GM19043 (cell line): Measurements from ENCODE around the gene SDK2.

Experiments
- ATAC-seq: cut with Tn5 transposase; IDR thresholded peaks from one replicate; pipeline ENCODE4 v1.9.1; 2021; ENCODE audit warnings: low read depth; ENCODE audit not compliant: unreplicated experiment

Gene SDK2

GRCh38 chr17:73612031-73612472, 32.2 kb downstream of the SDK2 start:
- no peak for ATAC-seq

- no peak for ATAC-seq
Observed at GRCh38 chr17:73611630-73612029, 32.6 kb downstream of the SDK2 start.

GRCh38 chr17:73610331-73610911, 33.8 kb downstream of the SDK2 start:
- ATAC-seq, result no peak

GRCh38 chr17:73609758-73610157, 34.5 kb downstream of the SDK2 start:
- no peak for ATAC-seq

GRCh38 chr17:73609060-73609459, 35.2 kb downstream of the SDK2 start:
- ATAC-seq, result no peak

GRCh38 chr17:73605444-73605843, 38.8 kb downstream of the SDK2 start:
- no peak for ATAC-seq

- no peak for ATAC-seq
Observed at GRCh38 chr17:73604476-73604875, 39.8 kb downstream of the SDK2 start.

- ATAC-seq, result no peak
Observed at GRCh38 chr17:73603971-73604370, 40.3 kb downstream of the SDK2 start.

GRCh38 chr17:73600103-73600871, 44.0 kb downstream of the SDK2 start:
- no peak for ATAC-seq

- ATAC-seq, result no peak
Observed at GRCh38 chr17:73599599-73599998, 44.6 kb downstream of the SDK2 start.

GRCh38 chr17:73598212-73598611, 46.0 kb downstream of the SDK2 start:
- ATAC-seq, result no peak

- ATAC-seq, result no peak
Observed at GRCh38 chr17:73595931-73596330, 48.3 kb downstream of the SDK2 start.

- no peak for ATAC-seq
Observed at GRCh38 chr17:73595479-73595878, 48.8 kb downstream of the SDK2 start.

GRCh38 chr17:73595068-73595467, 49.2 kb downstream of the SDK2 start:
- no peak for ATAC-seq

- no peak for ATAC-seq
Observed at GRCh38 chr17:73594598-73594997, 49.6 kb downstream of the SDK2 start.

GRCh38 chr17:73594025-73594424, 50.2 kb downstream of the SDK2 start:
- ATAC-seq, result no peak

GRCh38 chr17:73593249-73593965, 50.8 kb downstream of the SDK2 start:
- ATAC-seq, result no peak

GRCh38 chr17:73592501-73592961, 51.7 kb downstream of the SDK2 start:
- no peak for ATAC-seq

GRCh38 chr17:73592079-73592415, 52.2 kb downstream of the SDK2 start:
- no peak for ATAC-seq

GRCh38 chr17:73591296-73592078, 52.8 kb downstream of the SDK2 start:
- peak; percentile 76 for ATAC-seq
